Activated naive CD8-positive, alpha-beta T cell treated with anti-CD3 and anti-CD28 coated beads for 36 hours (primary cell): ENCODE measurements around the gene SUMF2. TPM values are rescaled to one million over a fixed set of nuclear protein-coding genes. Genes with fewer than 3 reads are reported as not detected.
"Not testable (repeated sequence)": the region's sequence is repeated elsewhere in the genome, so short reads cannot be mapped to it uniquely, and the experiment has no call there.

Experiments used
- DNase-seq: peaks from one replicate; pipeline ENCODE4 v3.0.0; 2021
- H3K27ac Mint-ChIP-seq: one replicate; pipeline ENCODE4 v1.8.0; 2022; ENCODE audit warnings: mild to moderate bottlenecking, moderate library complexity, mixed read lengths
- H3K27me3 Mint-ChIP-seq: one replicate; pipeline ENCODE4 v1.8.0; 2022; ENCODE audit warnings: mild to moderate bottlenecking, mixed read lengths
- H3K36me3 Mint-ChIP-seq: one replicate; pipeline ENCODE4 v1.8.0; 2021; ENCODE audit warnings: mild to moderate bottlenecking, mixed read lengths
- H3K4me1 Mint-ChIP-seq: one replicate; pipeline ENCODE4 v1.8.0; 2021; ENCODE audit warnings: mixed read lengths
- H3K4me3 Mint-ChIP-seq: one replicate; pipeline ENCODE4 v1.8.0; 2022; ENCODE audit warnings: mild to moderate bottlenecking, moderate library complexity, mixed read lengths
- H3K9me3 Mint-ChIP-seq: one replicate; pipeline ENCODE4 v1.8.0; 2022; ENCODE audit warnings: mixed read lengths
- total RNA-seq, 2 experiments: library from RNA; stranded (reverse); gene quantifications; one replicate each; pipeline ENCODE4 v1.2.3, GENCODE V29; 2021

SUMF2 gene
- total RNA-seq, 2 experiments from 2014 or later: 124 to 129 TPM

DNA sequence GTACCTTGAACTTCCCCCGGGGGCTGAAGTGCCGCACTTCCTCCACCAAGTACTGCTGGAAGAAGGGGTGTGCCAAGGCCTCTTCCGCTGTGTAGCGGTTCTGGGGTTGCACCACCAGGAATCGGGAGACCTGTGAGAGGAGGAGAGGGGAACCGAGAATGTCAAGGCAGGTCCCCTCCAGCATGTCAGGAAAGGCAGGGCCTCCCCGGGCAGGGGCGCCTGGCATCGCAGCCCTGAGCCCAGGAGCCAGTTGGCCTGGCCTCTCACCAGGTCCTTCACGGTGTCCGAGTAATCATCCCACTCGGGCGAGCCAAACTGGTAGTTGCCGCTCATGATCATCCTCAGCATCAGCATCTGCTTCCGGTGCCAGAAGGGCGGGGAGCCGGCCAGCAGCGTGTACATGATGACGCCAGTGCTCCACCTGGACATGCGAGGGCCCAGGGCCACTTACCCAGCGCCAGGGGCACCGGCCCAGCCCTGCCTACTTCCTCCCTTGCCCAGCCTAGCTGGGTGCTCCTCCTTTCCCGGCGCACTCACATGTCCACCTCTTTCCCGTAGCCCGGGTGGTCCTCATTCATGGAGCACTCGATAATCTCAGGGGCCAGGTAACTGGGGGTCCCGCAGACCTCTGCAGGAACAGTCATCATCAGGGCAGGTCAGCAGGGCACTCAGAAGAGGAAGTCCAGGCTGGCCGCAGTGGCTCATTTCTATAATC, 17.7 kb downstream of the SUMF2 start:
- DNase-seq: no peak
- Mint-ChIP-seq H3K36me3 (peaks cover 7% of the 10 kb centered on the region), H3K27me3 (no peaks in the 10 kb centered on the region), H3K4me3 (no peak overlapping the region), H3K27ac (no peak overlapping the region), H3K9me3 (no peaks in the 10 kb centered on the region), H3K4me1 (no peaks in the 10 kb centered on the region)

- H3K4me1 Mint-ChIP-seq: no peaks in the 10 kb centered on the region
- H3K36me3 Mint-ChIP-seq: peaks cover 6% of the 10 kb centered on the region
- no peaks in the 10 kb centered on the region for H3K27me3 Mint-ChIP-seq
- peak overlapping the region; percentile 25 for H3K27ac Mint-ChIP-seq
- no peaks in the 10 kb centered on the region for H3K9me3 Mint-ChIP-seq
- DNase-seq: no peak
- no peak overlapping the region for H3K4me3 Mint-ChIP-seq
These were observed 19.2 kb downstream of the SUMF2 start for GRCh38 chr7:56083150-56083785.

- DNase-seq: no peak
- Mint-ChIP-seq H3K4me1 (no peaks in the 10 kb centered on the region), H3K36me3 (peaks cover 9% of the 10 kb centered on the region), H3K27ac (no peak overlapping the region), H3K4me3 (no peak overlapping the region), H3K9me3 (no peaks in the 10 kb centered on the region), H3K27me3 (no peaks in the 10 kb centered on the region)
These were observed 22.7 kb downstream of the SUMF2 start for GRCh38 chr7:56086761-56087160.

GRCh38 chr7:56087445-56087844, 23.4 kb downstream of the SUMF2 start:
- no peaks in the 10 kb centered on the region for H3K9me3 Mint-ChIP-seq
- H3K4me1 Mint-ChIP-seq: no peaks in the 10 kb centered on the region
- H3K27ac Mint-ChIP-seq: no peak overlapping the region
- H3K36me3 Mint-ChIP-seq: peaks cover 7% of the 10 kb centered on the region
- H3K4me3 Mint-ChIP-seq: no peak overlapping the region
- no peak for DNase-seq
- no peaks in the 10 kb centered on the region for H3K27me3 Mint-ChIP-seq

GRCh38 chr7:56091591-56091990, 27.5 kb downstream of the SUMF2 start:
- H3K4me3 Mint-ChIP-seq: no peak overlapping the region
- DNase-seq: no peak
- no peaks in the 10 kb centered on the region for H3K4me1 Mint-ChIP-seq
- H3K9me3 Mint-ChIP-seq: no peaks in the 10 kb centered on the region
- no peaks in the 10 kb centered on the region for H3K27me3 Mint-ChIP-seq
- H3K36me3 Mint-ChIP-seq: peaks cover 9% of the 10 kb centered on the region
- H3K27ac Mint-ChIP-seq: no peak overlapping the region

- not testable (repeated sequence) for H3K36me3 Mint-ChIP-seq, DNase-seq, H3K9me3 Mint-ChIP-seq, H3K27me3 Mint-ChIP-seq, H3K27ac Mint-ChIP-seq, H3K4me3 Mint-ChIP-seq, H3K4me1 Mint-ChIP-seq
These were observed 28.3 kb downstream of the SUMF2 start for GRCh38 chr7:56092388-56092787.

- Mint-ChIP-seq H3K27ac (no peak within 1 kb of the TSS), H3K27me3 (no peaks in the 10 kb centered on the region), H3K4me3 (no peak within 1 kb of the TSS), H3K36me3 (peaks cover 9% of the 10 kb centered on the region), H3K9me3 (no peaks in the 10 kb centered on the region), H3K4me1 (no peaks in the 10 kb centered on the region)
- no peak for DNase-seq
These were observed 28.9 kb downstream of the SUMF2 start, which contains the start of gene PHKG1 for GRCh38 chr7:56092789-56093531. Gene PHKG1 (minus strand): TSS chr7:56092952. CDS start chr7:56088941, 4,011 bp downstream.

DNA sequence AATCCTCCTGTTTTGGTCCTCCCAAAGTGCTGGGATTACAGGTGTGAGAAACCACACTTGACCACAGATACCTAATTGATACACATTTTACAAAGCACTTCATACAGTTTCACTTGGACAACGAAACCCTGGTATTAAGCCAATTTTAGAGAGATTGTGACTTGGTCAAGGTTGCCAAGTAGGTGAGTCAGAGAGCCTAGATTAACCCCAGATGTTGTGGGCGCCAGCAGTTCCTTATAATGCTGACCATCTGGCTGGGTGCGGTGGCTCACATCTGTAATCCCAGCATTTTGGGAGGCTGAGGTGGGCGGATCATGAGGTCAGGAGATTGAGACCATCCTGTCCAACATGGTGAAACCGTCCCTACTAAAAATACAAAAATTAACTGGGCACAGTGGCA, 33.6 kb downstream of the SUMF2 start:
- Mint-ChIP-seq H3K36me3 (peaks cover 24% of the 10 kb centered on the region), H3K27me3 (no peaks in the 10 kb centered on the region), H3K4me1 (no peaks in the 10 kb centered on the region), H3K27ac (no peak overlapping the region), H3K4me3 (no peak overlapping the region), H3K9me3 (no peaks in the 10 kb centered on the region)
- no peak for DNase-seq

GRCh38 chr7:56098187-56099008, 34.3 kb downstream of the SUMF2 start:
- H3K36me3 Mint-ChIP-seq: peaks cover 27% of the 10 kb centered on the region
- DNase-seq, H3K4me1 Mint-ChIP-seq, H3K9me3 Mint-ChIP-seq, H3K27me3 Mint-ChIP-seq, H3K4me3 Mint-ChIP-seq, H3K27ac Mint-ChIP-seq: not testable (repeated sequence)

DNA sequence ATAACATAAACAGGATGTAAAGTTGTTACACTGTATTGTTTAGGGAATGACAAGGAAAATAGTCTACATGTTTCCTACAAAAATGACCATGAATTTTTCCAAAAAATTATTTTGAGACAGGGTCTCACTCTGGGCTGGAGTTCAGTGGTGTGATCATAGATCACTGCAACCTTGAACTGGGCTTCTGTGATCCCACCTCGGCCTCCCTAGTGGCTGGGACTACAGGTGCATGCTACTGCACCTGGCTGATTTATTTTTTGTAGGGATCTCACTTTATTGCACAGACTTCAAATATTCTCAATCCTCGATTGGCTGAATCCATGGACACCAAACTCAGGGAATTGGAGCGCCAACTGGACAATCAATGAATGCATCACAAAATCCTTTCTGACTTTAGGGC, 35.6 kb downstream of the SUMF2 start:
- H3K27me3 Mint-ChIP-seq: no peaks in the 10 kb centered on the region
- H3K4me3 Mint-ChIP-seq: no peak overlapping the region
- H3K4me1 Mint-ChIP-seq: peaks cover 6% of the 10 kb centered on the region
- DNase-seq: no peak
- H3K36me3 Mint-ChIP-seq: peaks cover 35% of the 10 kb centered on the region
- H3K9me3 Mint-ChIP-seq: no peaks in the 10 kb centered on the region
- no peak overlapping the region for H3K27ac Mint-ChIP-seq

GRCh38 chr7:56104138-56104537, 40.1 kb downstream of the SUMF2 start:
- Mint-ChIP-seq H3K4me1 (peaks cover 23% of the 10 kb centered on the region), H3K36me3 (peaks cover 55% of the 10 kb centered on the region)
- H3K4me3 Mint-ChIP-seq, H3K27me3 Mint-ChIP-seq, H3K9me3 Mint-ChIP-seq, DNase-seq, H3K27ac Mint-ChIP-seq: not testable (repeated sequence)

DNA sequence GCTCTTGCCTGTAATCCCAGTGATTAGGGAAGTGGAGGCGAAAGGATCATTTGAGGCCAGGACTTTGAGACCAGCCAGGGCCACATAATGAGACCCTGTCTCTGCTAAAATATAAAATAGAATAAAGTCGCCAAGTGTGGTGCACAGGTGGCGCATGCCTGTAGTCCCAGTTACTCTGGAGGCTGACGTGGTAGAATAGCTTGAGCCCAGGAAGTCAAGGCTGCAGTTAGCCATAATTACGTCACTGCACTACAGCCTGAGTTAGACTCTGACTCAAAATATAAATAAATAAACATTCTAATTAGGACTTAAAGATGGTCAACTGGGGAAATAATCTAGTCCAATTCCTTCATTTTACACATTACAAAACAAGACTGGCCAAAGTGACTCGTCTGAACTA, 41.4 kb downstream of the SUMF2 start:
- Mint-ChIP-seq H3K36me3 (peaks cover 50% of the 10 kb centered on the region), H3K27me3 (no peaks in the 10 kb centered on the region), H3K4me1 (peaks cover 25% of the 10 kb centered on the region), H3K9me3 (peaks cover 9% of the 10 kb centered on the region), H3K4me3 (peak overlapping the region; percentile 99), H3K27ac (peak overlapping the region; percentile 99)
- no peak for DNase-seq

GRCh38 chr7:56106108-56107073, 42.3 kb downstream of the SUMF2 start, which contains the start of gene CHCHD2:
Gene CHCHD2 (minus strand): TSS chr7:56106476. CDS start chr7:56106413, 63 bp downstream.
- peaks cover 28% of the 10 kb centered on the region for H3K4me1 Mint-ChIP-seq
- H3K36me3 Mint-ChIP-seq: peaks cover 42% of the 10 kb centered on the region
- H3K27ac Mint-ChIP-seq: peak within 1 kb of the TSS; percentile 99
- H3K9me3 Mint-ChIP-seq: peaks cover 9% of the 10 kb centered on the region
- peak within 1 kb of the TSS; percentile 99 for H3K4me3 Mint-ChIP-seq
- DNase-seq: peak; percentile 91
- H3K27me3 Mint-ChIP-seq: no peaks in the 10 kb centered on the region

GRCh38 chr7:56107954-56108258, 43.8 kb downstream of the SUMF2 start:
- peaks cover 28% of the 10 kb centered on the region for H3K4me1 Mint-ChIP-seq
- no peak for DNase-seq
- H3K9me3 Mint-ChIP-seq: peaks cover 9% of the 10 kb centered on the region
- peaks cover 36% of the 10 kb centered on the region for H3K36me3 Mint-ChIP-seq
- H3K27me3 Mint-ChIP-seq: no peaks in the 10 kb centered on the region
- peak overlapping the region; percentile 99 for H3K27ac Mint-ChIP-seq
- peak overlapping the region; percentile 9 for H3K4me3 Mint-ChIP-seq
